ENCODE measurements around the gene TEX26.

The TEX26 gene

GRCh38 chr13:31020996-31021395 is 88.5 kb downstream of the TEX26 start:
- H3K9me3 Mint-ChIP-seq, result no peaks in the 10 kb centered on the region
- peaks cover 58% of the 10 kb centered on the region for H3K27me3 Mint-ChIP-seq
- intact Hi-C loops (cut with micrococcal nuclease), result no loop called here
- no peak overlapping the region for H3K4me3 Mint-ChIP-seq
- H3K36me3 Mint-ChIP-seq (ENCODE audit: low read depth), result no peaks in the 10 kb centered on the region
- no peaks in the 10 kb centered on the region for H3K4me1 Mint-ChIP-seq (ENCODE audit: low read depth)
- no peak overlapping the region for H3K27ac Mint-ChIP-seq

- Mint-ChIP-seq H3K27ac (no peak overlapping the region), H3K36me3 (ENCODE audit: low read depth) (no peaks in the 10 kb centered on the region)
- intact Hi-C loops (cut with micrococcal nuclease), result no loop called here
These were observed 89.9 kb downstream of the TEX26 start for GRCh38 chr13:31022288-31022895.

GRCh38 chr13:31022928-31023530 is 90.6 kb downstream of the TEX26 start:
- H3K9me3 Mint-ChIP-seq, result no peaks in the 10 kb centered on the region
- no peak overlapping the region for H3K27ac Mint-ChIP-seq
- H3K4me3 Mint-ChIP-seq, result no peak overlapping the region
- H3K27me3 Mint-ChIP-seq, result peaks cover 55% of the 10 kb centered on the region
- no peaks in the 10 kb centered on the region for H3K4me1 Mint-ChIP-seq (ENCODE audit: low read depth)
- H3K36me3 Mint-ChIP-seq (ENCODE audit: low read depth), result no peaks in the 10 kb centered on the region
- intact Hi-C loops (cut with micrococcal nuclease), result no loop called here

More at GRCh38 chr13:31022288-31022895, 89.9 kb downstream of the TEX26 start:
- Mint-ChIP-seq H3K4me1 (ENCODE audit: low read depth) (no peaks in the 10 kb centered on the region), H3K4me3 (no peak overlapping the region), H3K9me3 (no peaks in the 10 kb centered on the region), H3K27me3 (peaks cover 54% of the 10 kb centered on the region)

Measured in dendritic cell treated with granulocyte-macrophage colony-stimulating factor and Interleukin-4, amounts not matched to agents 40 ng/mL and 50 ng/mL, for 4 days (primary cell).